HL-60/S4 (cell line): ENCODE measurements around the gene HDGFL3.

Experiments
- in situ Hi-C: fragments of 300-500 bp; cut with MboI; formaldehyde crosslinking; loops from 2 replicates; pipeline ENCODE4 v1.14.3; 2022; ENCODE audit warnings: low sequenced_read_pairs

The HDGFL3 gene

DNA sequence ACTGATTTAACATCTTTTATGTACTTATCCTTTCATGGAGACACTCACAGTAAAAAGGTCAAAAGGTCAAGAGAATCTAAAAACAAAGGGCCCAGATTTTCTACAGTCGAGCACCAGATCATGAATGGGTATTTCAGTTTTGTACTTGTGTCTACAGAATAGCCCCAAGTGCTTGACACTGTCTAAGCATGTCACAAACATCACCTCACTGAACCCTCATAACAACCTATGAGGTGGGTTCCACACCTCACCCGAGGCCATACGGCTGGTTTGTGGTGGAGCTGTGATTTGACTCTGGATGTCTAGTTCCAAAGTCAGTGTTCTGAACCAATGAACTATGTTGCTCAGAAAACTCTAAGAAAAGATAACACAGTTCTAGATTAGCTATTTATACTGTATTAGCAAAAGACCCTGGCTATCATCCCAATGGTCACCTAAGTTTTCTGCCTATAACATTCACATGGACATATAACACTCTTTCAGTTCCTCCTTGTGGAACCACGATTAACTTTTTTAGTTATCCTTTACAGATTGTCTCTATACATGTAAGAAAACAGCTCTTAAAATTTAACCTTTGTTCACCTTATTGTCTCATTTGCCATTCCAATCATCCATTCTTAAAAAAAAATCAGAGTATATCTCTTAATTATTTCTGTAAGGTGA is 74.6 kb downstream of the HDGFL3 start:
- in situ Hi-C loops: no loop called here

DNA sequence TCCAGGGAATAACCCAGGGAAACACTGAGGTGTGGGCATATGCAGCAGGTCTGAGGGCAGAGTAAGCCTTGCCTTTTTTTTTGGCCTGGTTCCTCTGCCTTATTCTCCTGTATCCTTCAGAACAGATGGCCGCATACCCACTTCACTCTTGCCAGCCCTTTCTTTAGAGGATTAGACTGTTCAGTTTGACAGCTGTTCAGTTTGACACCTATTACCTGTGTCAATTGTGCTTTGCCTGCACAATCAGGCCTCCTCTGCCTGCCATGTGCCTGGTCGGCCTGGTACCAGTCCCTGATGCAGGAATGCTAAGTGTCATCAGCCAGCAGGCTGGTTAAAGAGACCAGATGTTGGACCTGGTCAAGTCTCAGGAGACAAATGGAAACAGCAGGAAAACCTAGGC is 77.8 kb downstream of the HDGFL3 start:
- in situ Hi-C loops: no loop called here

DNA sequence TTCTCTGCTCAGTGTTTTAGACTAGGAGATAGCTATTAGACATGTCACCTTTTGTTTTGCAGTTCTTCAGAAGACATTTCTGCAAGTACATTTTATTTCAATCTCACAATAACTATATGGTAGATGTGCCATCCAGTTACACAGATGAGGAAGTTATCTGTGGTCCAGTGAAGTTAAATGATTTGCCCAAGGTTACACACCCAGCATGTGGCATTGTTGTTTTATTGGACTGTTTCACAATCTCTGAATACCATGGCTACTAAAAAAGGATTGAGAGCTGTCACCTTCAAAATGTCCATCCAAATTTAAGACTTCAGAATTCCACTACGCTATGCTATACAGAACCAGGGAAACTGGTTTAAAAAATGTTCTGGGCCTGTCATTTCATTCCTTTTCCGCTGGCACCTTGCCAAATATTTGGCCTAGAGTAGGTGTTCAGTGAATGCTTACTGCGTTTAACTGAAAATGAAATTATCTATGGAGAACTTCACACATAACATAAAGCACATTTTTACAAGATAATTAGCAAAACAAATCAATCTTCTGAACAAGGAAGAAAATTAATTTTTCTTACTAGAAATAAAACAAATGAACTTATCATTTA is 80.0 kb downstream of the HDGFL3 start:
- in situ Hi-C loops: no loop called here

DNA sequence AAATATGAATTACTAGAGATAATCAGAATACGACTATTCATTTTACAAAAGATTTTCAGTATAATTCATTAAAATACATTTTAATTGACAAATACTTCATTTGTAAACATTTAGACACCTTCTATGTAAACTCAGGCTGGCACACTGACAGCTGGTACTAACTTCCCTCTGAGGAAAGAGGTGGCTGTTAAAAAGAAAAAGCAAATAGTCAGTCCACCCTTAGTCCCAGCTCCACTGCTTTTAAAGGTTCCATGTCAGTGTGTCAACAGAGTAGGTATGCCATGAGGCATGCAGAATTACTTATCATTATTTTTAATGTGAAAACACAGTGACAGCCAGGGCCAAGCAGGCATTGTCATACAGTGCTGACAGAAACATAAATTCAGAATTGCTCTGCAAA is 84.1 kb downstream of the HDGFL3 start:
- in situ Hi-C loops: no loop called here

DNA sequence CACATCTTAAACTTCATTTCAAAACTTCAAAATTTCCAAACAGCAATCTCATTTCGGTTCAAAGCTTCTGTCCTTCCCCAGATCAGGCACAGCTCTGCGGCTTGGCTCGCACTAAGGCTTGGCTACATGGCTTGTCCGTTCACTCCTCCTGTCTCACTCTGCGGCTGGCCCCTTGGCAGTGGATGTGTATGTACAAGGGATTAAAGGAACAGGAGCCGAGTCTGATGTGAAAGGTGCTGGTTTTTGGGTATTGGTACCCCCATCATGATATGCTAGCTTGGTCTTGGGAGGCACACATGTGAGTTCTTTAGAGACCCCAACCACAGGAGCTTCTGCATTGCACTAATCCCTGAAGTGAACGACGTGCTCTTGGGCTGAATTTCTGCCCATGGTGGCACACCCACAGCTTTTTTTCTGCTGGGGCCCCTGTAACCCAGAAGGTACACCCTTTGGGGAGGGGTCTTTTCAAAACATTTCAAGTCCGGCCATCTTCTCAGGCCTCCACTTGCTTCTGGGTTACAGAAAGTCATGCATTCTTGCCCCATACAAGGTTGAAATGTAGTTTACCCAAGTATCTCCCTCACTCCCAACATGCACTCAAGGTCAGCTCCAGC is 87.5 kb downstream of the HDGFL3 start:
- in situ Hi-C loops: no loop called here

DNA sequence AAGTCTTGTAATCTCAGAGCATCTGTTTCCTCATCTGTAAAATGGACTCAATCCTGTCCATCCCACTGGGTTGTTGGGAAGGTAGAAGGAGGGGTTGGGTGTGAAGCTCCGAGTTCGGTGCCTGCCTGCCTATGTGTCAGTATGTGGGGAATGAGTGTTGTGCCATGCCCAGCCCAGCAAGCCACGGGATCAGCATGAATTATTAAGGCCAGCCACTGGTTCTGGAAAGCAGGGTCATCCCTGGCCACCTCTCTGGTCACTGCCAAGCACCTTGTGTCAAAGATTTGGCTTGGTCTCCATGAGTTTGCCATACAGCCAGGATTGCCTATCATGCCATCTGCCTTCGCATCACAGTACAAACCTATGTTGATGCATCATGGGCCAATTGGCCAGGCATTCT is 88.7 kb downstream of the HDGFL3 start:
- in situ Hi-C loops: no loop called here

DNA sequence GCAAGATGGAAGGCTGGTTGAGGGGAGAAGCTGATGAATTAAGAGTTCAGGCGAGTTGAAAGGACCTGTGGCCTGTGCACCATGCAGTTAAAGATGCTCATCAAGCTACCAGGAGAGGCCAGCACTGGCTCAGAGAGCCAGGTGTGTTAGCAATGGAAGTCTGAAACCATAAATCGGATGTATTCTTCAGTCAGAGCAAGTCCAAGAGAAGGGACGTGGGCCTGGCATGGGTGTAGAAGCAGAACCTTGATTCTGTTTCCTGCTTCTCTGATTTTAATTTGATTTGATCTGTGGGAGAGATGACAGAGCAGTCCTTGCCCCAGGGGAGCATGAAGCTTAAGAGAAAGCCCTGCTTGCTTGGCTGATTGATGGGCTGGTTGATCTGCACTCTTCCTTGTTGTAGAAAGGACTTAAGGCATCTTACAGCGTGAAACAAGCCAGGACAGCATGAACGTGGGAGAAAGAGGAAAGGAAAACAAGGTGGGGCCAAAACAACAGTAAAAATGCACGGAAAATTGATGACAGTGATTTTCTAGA is 89.3 kb downstream of the HDGFL3 start:
- in situ Hi-C loops: no loop called here

DNA sequence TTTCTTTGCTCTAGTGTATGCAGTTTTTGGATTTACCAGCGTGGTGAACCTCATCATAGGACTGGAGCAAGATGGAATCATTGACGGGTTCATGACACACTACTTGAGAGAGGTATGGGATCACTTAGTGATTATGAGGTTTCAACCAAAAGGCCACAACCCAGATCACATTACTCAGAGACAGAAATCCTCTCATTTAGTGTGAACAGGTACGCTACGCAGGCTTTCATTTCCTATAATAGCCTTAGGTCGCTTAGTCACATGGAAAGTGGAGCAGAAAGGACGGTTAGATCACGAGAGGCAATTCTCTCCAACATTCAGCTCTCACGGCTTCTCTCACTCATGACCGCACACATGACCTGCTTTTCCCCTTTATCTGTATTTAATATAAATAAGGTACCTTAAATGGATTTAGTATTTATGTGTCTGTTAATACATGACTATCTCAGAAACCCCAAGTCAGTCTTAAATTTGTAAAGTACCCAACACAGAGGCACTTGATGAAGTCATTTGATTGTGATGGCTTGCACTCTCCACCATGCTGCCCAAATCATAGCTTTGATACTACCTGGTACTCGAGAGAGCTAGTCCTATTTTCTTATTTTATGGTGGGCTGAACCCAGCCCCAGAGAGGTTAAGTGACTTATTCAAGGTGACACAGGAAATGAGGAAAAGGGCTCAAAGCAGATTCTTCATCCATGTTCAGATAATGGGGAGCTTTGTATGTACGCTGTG is 91.6 kb downstream of the HDGFL3 start:
- in situ Hi-C loops: no loop called here

DNA sequence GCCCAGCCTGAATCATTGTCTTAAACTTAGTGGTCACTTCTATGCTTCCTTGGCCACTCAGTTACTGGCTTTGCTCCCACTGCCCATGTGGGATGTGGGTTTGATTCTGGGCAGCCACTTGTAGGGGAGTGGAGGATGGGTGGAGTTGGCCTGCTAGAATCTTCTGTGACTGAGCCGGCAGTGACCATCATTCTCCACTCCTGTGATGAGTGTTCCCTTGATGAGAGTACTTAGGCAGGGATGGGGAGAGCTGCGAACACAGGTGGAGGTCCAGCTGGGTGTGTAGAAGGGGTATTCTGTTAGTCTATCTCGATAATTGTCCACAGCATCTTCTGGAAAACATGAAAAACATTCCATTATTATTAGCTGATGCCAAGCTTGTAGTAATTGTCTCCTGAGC is 92.2 kb downstream of the HDGFL3 start:
- in situ Hi-C loops: no loop called here

DNA sequence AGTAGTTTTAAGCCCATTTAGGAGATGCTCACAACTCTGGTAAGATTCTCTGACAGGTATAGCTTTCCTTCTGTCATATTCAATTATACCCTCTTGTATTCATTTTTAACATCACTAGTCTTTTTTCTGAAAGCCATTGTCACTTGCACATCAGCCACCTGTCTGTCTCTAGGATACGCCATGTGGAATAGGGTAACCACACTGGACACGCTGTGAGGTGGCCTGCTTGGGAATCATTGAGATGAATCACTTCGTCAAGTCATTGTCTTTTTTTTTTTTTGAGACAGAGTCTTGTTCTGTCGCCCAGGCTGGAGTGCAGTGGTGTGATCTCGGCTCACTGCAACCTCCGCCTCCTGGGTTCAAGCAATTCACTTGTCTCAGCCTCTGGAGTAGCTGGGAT is 92.8 kb downstream of the HDGFL3 start:
- in situ Hi-C loops: no loop called here

DNA sequence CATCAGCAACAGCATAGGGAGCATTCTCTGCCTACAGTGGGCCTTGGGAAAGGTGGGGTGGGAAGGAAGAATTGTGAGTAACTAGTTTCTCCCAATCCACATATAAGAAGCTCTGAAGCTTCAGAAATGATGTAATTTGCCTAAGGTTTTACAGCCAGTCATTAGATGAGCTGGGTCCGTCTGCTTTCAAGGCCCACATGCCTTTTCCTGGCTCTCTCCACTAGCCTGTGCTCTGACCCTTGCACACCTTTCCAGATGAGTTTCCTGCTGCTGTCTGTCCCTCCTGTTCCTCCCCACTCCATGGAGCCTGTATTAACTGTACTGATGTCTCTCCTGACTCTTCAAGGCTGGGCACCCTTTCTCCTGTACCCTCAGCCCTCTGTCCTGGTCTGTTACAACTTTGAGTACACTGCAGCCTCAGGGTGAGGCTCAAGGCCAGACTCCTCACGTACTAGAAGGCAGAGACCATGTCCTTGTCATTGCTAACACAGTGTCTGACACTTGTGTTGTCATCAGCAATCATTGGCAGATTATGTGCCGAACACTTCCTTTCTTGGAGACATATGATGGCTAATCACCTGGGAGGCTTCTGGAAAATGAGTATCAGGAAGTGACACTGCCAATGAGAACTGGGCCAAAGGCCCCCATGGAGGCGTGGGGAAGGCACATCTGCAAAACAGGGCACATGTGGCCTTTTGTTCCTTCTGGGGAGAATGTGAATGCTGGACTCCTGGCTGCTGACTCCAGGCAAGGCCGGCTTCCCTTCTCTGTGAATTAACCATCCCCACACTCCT is 93.5 kb downstream of the HDGFL3 start:
- in situ Hi-C loops: no loop called here

DNA sequence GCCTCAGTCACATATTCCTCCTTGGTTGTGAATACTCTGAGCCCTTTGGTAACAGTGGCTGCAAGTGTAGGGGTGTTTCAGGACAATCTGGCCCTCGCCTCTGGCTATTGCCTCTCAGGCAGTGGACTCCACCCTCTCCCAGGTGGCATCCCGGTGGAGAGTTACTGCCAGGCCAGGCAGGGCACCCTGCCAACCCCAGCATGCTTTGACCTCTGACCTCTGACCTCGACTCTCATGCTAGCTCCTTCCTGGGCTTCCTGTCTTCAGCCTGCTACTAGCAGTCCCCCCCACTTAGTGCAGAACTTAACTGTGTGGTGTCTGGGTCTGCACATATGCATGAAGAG is 94.7 kb downstream of the HDGFL3 start:
- in situ Hi-C loops: no loop called here

DNA sequence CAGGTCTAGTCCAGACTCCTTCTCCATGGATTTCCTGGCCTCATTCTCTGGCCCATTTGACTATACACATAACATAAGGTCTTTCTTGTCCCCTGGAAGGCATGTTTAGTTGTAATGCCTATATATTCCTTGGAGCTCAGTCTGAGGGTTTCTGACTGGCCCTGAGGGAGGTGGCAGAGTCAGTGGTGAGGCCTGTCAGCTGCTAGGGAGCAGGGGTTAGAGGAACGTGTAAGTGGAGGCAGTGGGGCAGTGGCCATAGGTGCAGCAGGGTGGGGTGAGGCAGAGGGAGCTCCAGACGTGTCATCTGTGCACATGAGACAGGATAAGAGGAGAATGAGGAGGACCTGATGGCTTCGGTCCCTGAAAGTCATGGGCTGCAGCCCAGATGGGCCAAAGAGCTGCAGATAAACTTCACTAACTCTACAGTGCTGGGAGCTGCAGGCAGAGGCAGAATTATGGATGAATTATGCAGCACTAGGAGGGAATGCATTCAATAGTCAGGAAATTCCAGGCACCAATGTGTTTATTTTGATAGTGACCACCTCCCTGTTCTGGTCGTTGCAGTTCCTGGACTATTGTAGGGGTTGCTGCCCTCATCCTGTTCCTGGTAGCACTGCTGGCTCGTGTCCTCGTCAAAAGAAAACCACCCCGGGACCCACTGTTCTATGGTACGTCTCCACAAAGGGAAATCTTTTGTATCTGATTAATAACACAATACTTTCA is 95.2 kb downstream of the HDGFL3 start:
- in situ Hi-C loops: no loop called here

DNA sequence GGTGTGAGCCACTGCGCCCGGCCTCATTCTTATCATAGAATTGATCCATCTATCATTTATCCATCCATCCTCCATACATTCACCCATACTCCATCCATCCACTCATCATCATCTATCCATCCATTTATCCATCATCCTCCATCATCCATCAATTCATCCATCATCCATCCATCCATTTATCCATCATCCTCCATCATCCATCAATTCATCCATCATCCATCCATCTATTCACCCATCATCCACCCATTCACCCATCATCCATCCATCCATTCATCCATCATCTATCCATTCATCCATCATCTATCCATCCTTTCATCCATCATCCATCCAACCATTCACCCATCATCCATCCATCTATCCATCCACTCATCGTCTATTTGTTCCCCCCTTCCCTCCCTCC is 96.5 kb downstream of the HDGFL3 start:
- in situ Hi-C loops: no loop called here

DNA sequence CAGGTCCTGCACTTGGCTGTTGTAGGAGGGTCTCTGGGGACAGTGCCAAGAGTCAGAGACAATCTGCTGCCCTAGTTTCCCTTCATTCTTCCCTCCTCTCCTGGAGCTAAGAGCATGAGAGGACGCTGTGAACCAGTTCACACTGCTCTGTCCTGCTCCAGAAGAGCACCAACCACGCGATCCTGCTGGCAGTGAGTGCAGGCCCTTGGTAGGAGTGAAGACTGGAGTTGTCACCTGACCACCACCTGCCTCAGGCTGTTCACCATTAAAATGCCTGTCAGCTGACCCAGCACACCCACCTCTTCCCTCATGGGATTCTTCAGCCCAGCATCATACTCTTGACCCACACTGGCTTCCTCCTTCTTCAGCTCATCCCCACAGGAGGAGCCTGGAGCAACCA is 97.2 kb downstream of the HDGFL3 start:
- in situ Hi-C loops: no loop called here

DNA sequence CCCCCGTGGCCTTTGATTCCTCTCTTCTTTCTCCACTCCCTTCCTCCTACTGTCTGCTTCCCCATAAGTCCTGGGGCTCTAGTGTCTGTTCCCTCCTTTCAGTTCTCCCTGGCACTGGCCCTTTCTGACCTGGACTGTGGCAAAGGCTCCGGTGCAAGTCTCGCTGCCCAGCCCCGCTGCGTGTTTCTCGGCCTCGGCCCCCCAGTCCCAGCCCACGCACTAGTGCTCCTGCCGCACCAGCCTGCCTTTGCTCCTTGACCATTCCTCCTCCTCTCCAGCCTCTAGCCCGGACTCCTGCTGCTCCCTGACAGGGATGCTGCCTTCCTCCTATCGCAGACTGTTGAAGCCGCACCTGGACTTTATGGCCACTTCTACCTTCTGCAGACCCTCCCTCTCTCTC is 98.1 kb downstream of the HDGFL3 start:
- in situ Hi-C loops: no loop called here

DNA sequence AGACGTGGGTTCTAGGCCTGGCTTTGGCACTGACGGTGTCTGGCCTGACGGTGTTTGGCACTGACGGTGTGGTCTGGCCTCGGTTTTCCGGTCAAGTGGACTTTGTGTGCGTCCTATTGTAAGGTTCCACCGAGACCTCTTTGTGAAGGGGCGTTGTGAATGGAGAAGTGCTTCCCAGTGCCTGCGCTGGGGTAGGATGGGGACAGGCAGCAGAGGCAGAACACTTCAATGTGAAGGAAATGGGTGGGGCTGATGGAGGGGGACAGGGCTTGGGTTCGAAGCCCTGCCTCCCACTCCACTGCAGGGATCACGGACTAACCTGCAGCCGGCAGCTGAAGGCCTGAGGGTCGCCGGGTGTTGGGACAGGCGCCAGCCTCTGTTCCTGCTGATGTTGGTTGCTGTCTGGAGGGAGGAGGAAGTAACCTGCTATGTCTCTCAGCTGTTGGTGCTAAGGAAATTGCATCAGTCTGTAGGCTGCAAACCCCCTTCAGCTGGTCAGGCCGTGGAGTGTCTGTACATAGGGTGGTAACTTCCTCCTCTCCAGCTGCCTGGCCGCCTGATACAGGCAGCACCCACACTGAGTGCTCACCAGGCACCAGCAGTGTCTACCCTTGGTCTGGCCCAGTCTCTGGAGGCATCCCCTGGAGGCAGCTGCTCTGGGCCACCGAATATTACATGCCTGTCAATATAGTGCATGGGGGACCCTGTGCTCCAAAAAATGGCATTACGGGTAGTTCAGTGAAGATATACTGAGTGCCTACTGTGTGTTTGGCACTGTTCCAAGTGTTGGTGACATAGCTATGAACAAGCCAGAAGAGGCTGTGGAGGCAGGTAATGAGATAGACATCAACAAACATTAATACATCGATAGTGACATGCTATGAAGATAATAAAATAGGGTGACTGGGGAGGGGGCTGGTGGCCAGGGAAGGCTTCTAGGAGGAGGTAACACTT is 99.1 kb downstream of the HDGFL3 start:
- in situ Hi-C loops: no loop called here

DNA sequence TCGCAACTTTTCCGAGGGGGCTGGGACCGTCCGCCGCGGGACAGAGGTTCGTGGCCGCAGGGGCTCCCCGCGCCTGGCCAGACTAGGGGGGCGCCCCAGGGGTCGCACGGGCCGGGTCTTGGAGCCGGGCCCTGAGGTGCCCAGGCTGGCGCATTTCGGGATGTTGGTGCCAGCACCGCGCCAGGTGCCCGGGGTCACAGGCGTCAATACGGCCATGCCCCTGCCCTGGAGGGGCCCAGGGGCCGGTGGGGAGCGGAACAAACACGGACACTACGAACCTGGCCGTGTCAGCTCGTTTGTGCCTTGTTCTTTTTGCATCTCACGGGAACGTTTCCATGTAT is 99.8 kb downstream of the HDGFL3 start:
- in situ Hi-C loops: no loop called here
